Measurements from ENCODE around the gene SORL1. TPM values are rescaled to one million over a fixed set of nuclear protein-coding genes. Genes with fewer than 3 reads are reported as not detected.
"Not testable (repeated sequence)": the region's sequence is repeated elsewhere in the genome, so short reads cannot be mapped to it uniquely, and the experiment has no call there.

The SORL1 gene
- total and polyA plus RNA-seq, 2 experiments from 2014 or later: 6.4 to 18.2 TPM

DNA sequence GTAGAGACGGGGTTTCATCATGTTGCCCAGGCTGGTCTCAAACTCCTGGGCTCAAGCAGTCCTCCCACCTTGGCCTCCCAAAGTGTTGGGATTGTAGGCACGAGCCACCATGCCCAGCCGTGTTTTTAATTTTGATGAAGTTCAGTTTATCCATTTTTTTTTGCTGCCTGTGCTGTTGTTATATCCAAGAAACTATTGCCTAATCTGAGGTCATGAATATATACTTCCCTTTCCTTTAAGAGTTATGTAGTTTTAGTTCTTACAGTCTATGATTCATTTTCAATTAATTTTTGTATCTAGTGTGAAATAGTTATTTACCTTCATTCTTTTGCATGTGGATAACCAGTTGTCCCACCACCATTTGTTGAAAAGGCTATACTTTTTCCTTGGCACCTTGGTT is 50.9 kb downstream of the SORL1 start:
- TF ChIP-seq CTCF (IDR thresholded peaks at IDR 0.05; ENCODE audit: low read depth, low read length): no peak

GRCh38 chr11:121506237-121506636 is 54.1 kb downstream of the SORL1 start:
- not testable (repeated sequence) for H3K27ac ChIP-seq; H3K27me3 ChIP-seq; H3K4me3 ChIP-seq; H3K4me1 ChIP-seq (ENCODE audit: low read depth); DNase-seq (ENCODE audit: low read depth in 1 of 2, low spot score in 1 of 2); H3K36me3 ChIP-seq; H3K9me3 ChIP-seq (ENCODE audit: low read depth)

More for the DNA sequence above, 50.9 kb downstream of the SORL1 start:
- Histone ChIP-seq H3K4me3 (no peak overlapping the region), H3K36me3 (no peaks in the 10 kb centered on the region), H3K9me3 (ENCODE audit: low read depth) (no peaks in the 10 kb centered on the region), H3K4me1 (ENCODE audit: low read depth) (peaks cover 3% of the 10 kb centered on the region), H3K27me3 (no peaks in the 10 kb centered on the region), H3K27ac (no peak overlapping the region)
- DNase-seq (ENCODE audit: low read depth in 1 of 2, low spot score in 1 of 2): no peak

DNA sequence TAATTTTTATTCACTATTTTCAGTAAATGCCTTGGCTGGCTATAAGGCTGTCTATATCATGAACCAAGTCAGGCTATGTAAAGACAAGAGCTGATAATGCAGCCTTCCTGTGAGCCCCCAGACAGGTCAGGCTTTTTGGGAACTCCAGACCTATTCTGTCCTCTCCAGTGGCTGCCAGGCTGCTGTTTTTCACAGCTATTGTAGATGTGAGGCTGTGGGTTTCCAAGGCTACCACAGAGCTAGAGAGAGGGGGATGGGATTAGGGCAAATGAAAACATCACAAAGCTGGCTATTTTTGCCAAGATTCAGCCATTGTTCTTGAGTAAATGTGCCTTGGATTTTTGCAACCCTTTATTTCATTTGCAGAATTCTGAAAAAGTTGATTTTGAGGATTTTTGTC is 56.3 kb downstream of the SORL1 start:
- H3K4me1 ChIP-seq (ENCODE audit: low read depth): no peaks in the 10 kb centered on the region
- TF ChIP-seq CTCF (IDR thresholded peaks at IDR 0.05; ENCODE audit: low read depth, low read length): no peak
- no peak overlapping the region for H3K27ac ChIP-seq
- H3K27me3 ChIP-seq: no peaks in the 10 kb centered on the region
- no peak for DNase-seq (ENCODE audit: low read depth in 1 of 2, low spot score in 1 of 2)
- no peaks in the 10 kb centered on the region for H3K9me3 ChIP-seq (ENCODE audit: low read depth)
- no peak overlapping the region for H3K4me3 ChIP-seq
- no peaks in the 10 kb centered on the region for H3K36me3 ChIP-seq

DNA sequence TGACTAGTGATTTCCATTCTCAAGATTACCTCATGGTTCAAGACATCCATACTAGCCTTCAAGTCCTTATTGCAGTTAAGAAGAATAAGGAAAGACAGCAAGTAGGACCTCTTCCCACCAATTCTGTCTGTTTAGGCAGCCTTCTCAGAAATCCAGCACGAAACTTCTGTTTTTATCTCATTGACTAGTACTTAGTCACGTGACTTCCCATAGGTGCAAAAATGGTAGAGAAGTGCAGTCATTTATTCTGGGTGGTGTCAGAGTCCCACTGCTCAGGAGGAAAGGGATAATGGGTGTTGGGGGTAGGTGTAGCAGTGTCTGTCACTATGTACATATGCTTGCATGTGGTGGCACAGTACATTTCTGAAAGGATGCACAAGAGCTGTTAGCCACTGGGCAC is 58.3 kb downstream of the SORL1 start:
- Histone ChIP-seq H3K27ac (no peak overlapping the region), H3K4me3 (no peak overlapping the region), H3K4me1 (ENCODE audit: low read depth) (no peaks in the 10 kb centered on the region), H3K36me3 (no peaks in the 10 kb centered on the region), H3K27me3 (no peaks in the 10 kb centered on the region), H3K9me3 (ENCODE audit: low read depth) (no peaks in the 10 kb centered on the region)
- no peak for DNase-seq (ENCODE audit: low read depth in 1 of 2, low spot score in 1 of 2)
- no peak for TF ChIP-seq CTCF (IDR thresholded peaks at IDR 0.05; ENCODE audit: low read depth, low read length)

GRCh38 chr11:121512468-121513465 is 60.7 kb downstream of the SORL1 start:
- H3K4me3 ChIP-seq: no peak overlapping the region
- H3K27me3 ChIP-seq: no peaks in the 10 kb centered on the region
- no peaks in the 10 kb centered on the region for H3K36me3 ChIP-seq
- DNase-seq (ENCODE audit: low read depth in 1 of 2, low spot score in 1 of 2): no peak
- H3K4me1 ChIP-seq (ENCODE audit: low read depth): no peaks in the 10 kb centered on the region
- no peak overlapping the region for H3K27ac ChIP-seq
- H3K9me3 ChIP-seq (ENCODE audit: low read depth): no peaks in the 10 kb centered on the region
- TF ChIP-seq CTCF (IDR thresholded peaks at IDR 0.05; ENCODE audit: low read depth, low read length): no peak

DNA sequence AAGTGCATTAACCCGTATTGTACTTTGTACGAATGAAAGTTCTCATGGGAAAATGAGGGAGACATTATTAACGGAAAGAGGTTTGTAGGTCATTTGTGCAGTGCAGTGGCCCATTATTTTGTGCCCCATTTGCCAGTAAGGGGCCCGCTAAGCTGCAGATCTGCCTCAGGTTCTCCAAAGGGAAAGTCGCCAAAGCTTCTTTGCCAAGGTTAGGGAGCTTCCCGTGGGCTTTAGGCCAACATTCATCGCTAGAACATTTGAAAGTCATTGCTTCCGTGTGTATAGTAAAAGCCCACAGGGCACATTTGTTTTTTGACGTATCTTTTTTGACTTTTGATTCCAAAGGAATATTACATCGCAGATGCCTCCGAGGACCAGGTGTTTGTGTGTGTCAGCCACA is 61.7 kb downstream of the SORL1 start:
- Histone ChIP-seq H3K27me3 (no peaks in the 10 kb centered on the region), H3K9me3 (ENCODE audit: low read depth) (no peaks in the 10 kb centered on the region), H3K4me3 (no peak overlapping the region), H3K4me1 (ENCODE audit: low read depth) (no peaks in the 10 kb centered on the region), H3K36me3 (no peaks in the 10 kb centered on the region), H3K27ac (no peak overlapping the region)
- TF ChIP-seq CTCF (IDR thresholded peaks at IDR 0.05; ENCODE audit: low read depth, low read length): no peak
- no peak for DNase-seq (ENCODE audit: low read depth in 1 of 2, low spot score in 1 of 2)

Measured in cardiac muscle cell (in vitro differentiated cells and primary cell).